Uterus (tissue), 4 donors: ENCODE data around the gene CDC42BPA. TPM values are rescaled to one million over a fixed set of nuclear protein-coding genes. Genes with fewer than 3 reads are reported as not detected.
A peak's percentile ranks its signal among the peaks of the same experiment; 100 is the strongest.

Experiments
- DNase-seq, 2 donors: peaks; one replicate each; pipeline ENCODE4 v3.0.0-alpha.2; 2019 to 2020
- H3K27ac ChIP-seq, 2 donors: fragments of 200-600 bp; sonication (generic); 1 replicate in 1 of 2; 2 replicates in 1 of 2; pipeline ENCODE4 v1.5.1; 2016 to 2018
- H3K27me3 ChIP-seq, 2 donors: fragments of 200-600 bp; sonication (generic); one replicate each; pipeline ENCODE4 v1.5.1; 2018 to 2019; ENCODE audit warnings: control low read depth in 1 of 2
- H3K36me3 ChIP-seq, 2 donors: fragments of 200-600 bp; sonication (generic); one replicate each; pipeline ENCODE4 v1.5.1; 2019; ENCODE audit warnings: control low read depth in 1 of 2
- H3K4me1 ChIP-seq, 2 donors: fragments of 200-600 bp; sonication (generic); one replicate each; pipeline ENCODE4 v1.5.1; 2018 to 2019; ENCODE audit warnings: control low read depth in 1 of 2
- H3K4me3 ChIP-seq, 2 donors: fragments of 200-600 bp; sonication (generic); 1 replicate in 1 of 2; 2 replicates in 1 of 2; pipeline ENCODE4 v1.5.1; 2018 to 2019; ENCODE audit warnings: mild to moderate bottlenecking in 1 of 2
- H3K9me3 ChIP-seq, 2 donors: fragments of 200-600 bp; sonication (generic); one replicate each; pipeline ENCODE4 v1.5.1; 2019; ENCODE audit warnings: control low read depth in 1 of 2
- POLR2A ChIP-seq, 2 donors: fragments of 450-650 bp; IDR thresholded peaks; one replicate each; pipeline ENCODE4 v1.6.1; 2016; ENCODE audit warnings: antibody characterized with exemption in 2 of 2, mild to moderate bottlenecking in 1 of 2, moderate library complexity in 1 of 2
- intact Hi-C: fragments of 100-400 bp; cut with DNase I; formaldehyde crosslinking; loops from one replicate; pipeline ENCODE4 v1.15.1; 2023; ENCODE audit warnings: low total_unique reads
- total RNA-seq, 4 donors: library from RNA; depleted of rRNA in 3 of 4; stranded (reverse); fragments of >200 nt in 3 of 4; gene quantifications; one replicate each; pipeline versions ENCODE4 v1.1.0 to v1.2.4, GENCODE V29; 2014 to 2023
- TF ChIP-seq, protein P1 (sequence below), 4 experiments: fragments of 200-600 bp in 2 of 4; fragments of 450-650 bp in 2 of 4; sonication (generic) in 2 of 4; IDR thresholded peaks; one replicate each; pipeline ENCODE4 v1.5.1; 2016 to 2019; ENCODE audit warnings: antibody characterized with exemption in 4 of 4, mild to moderate bottlenecking in 2 of 4, moderate library complexity in 1 of 4
- donor health status: DM: yes; HTN: yes; CAD: no.

Gene CDC42BPA
- total RNA-seq, 4 donors from 2014 or later = 32.9 to 116 (median 55.2) TPM

DNA sequence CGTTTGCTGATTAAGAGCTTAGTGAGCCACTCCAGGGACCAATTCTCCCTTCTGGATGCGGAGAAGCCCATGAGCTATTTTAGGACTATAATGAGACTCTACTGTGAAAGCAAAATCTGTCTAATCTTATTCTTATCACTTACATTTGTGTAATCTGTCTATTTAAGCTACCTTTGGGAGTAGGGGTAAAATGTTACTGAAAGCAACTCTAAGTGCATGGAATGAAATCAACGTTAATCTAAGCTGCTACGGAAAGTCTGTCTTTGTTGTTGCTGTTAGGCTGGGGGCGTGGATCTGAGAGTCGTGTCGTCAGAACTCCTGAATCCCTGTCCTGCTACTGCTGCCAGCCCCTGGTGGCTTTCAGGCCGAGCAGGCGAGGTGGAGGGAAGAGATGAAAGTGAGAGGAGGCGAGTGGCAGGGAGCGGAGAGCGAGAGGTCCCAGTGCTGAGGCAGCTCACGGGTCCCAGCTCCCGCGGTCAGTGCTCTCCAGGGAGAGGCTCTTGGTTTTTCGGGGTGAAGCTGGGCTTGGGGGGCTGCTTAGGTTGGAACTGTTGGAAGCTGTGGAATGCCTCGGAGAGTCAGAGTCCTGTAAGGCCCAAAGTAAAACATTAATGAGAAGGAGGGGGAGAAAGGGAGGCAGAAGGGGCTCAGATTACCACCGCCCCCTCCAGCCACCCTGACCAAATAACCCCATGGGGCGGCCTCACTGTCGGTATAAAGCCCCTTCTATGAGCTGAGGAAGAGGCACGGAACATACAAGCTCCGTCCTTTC, 324.3 kb downstream of the CDC42BPA start:
- TF ChIP-seq, protein P1, sequence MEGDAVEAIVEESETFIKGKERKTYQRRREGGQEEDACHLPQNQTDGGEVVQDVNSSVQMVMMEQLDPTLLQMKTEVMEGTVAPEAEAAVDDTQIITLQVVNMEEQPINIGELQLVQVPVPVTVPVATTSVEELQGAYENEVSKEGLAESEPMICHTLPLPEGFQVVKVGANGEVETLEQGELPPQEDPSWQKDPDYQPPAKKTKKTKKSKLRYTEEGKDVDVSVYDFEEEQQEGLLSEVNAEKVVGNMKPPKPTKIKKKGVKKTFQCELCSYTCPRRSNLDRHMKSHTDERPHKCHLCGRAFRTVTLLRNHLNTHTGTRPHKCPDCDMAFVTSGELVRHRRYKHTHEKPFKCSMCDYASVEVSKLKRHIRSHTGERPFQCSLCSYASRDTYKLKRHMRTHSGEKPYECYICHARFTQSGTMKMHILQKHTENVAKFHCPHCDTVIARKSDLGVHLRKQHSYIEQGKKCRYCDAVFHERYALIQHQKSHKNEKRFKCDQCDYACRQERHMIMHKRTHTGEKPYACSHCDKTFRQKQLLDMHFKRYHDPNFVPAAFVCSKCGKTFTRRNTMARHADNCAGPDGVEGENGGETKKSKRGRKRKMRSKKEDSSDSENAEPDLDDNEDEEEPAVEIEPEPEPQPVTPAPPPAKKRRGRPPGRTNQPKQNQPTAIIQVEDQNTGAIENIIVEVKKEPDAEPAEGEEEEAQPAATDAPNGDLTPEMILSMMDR (IDR thresholded peaks at IDR 0.05) = no peak
- TF ChIP-seq POLR2A (IDR thresholded peaks at IDR 0.05) = no peak
- Histone ChIP-seq H3K27me3 (no peaks in the 10 kb centered on the region), H3K27ac (no peak overlapping the region), H3K4me1 (no peaks in the 10 kb centered on the region), H3K4me3 (no peak overlapping the region), H3K9me3 (no peaks in the 10 kb centered on the region), H3K36me3 (no peaks in the 10 kb centered on the region)
- intact Hi-C loops = no loop called here
- no peak for DNase-seq

DNA sequence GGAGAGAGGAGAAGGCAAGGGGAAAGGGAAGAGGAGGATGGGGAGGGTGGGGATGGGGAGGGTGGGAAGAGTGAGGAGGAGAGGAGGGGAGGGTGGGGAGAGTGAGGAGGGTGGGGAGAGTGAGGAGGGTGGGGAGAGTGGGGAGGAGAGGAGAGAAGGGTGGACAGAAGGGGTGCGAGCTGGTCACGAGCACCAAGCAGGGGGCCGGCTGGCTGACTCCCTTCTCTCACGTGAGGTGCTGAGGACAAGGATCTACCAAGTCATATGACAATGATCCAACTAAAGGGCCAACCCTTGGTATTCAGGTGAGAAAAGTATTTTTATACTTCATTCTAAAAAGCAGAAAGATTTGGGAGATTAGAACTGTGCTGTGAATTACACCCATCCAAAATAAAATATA, 326.4 kb downstream of the CDC42BPA start:
- intact Hi-C loops = no loop called here
- H3K36me3 ChIP-seq = no peaks in the 10 kb centered on the region
- no peak for DNase-seq
- H3K27me3 ChIP-seq = no peaks in the 10 kb centered on the region
- no peak overlapping the region for H3K27ac ChIP-seq
- H3K4me1 ChIP-seq = no peaks in the 10 kb centered on the region
- H3K9me3 ChIP-seq = no peaks in the 10 kb centered on the region
- no peak for TF ChIP-seq POLR2A (IDR thresholded peaks at IDR 0.05)
- TF ChIP-seq, protein P1 (IDR thresholded peaks at IDR 0.05) = no peak
- no peak overlapping the region for H3K4me3 ChIP-seq

DNA sequence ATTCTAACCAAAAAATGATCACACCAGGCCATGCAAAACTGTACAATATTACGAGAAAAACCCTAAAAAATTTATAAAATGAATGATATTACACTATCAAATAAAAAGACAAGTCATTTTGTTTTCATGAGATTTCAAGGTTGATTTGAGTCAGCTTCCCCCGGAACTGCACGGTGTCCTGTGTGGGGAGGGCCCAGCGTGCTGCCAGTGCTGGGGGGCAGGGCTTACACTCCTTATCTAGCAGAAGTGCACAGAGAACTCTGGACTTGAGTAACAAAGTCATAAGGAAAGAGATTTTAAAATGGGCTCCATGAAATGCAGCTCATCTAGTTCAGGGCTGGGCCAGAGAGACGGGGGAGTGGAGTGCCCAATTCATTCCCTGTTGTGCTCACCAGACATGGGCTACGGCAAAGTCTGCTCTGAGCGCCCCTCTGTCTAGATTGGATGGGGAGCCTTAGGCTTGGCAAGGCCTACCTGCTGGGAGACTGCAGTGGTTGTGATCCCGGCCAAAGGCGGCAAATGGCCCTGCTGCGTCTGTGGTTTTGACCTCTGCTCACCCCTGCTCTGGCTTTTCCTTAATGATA, 328.1 kb downstream of the CDC42BPA start:
- no peaks in the 10 kb centered on the region for H3K36me3 ChIP-seq
- H3K27me3 ChIP-seq = no peaks in the 10 kb centered on the region
- intact Hi-C loops = no loop called here
- H3K4me3 ChIP-seq = no peak overlapping the region
- no peak for TF ChIP-seq POLR2A (IDR thresholded peaks at IDR 0.05)
- TF ChIP-seq, protein P1 (IDR thresholded peaks at IDR 0.05) = no peak
- H3K27ac ChIP-seq = peak overlapping the region; percentile 43 to 56
- H3K4me1 ChIP-seq = no peaks in the 10 kb centered on the region
- no peaks in the 10 kb centered on the region for H3K9me3 ChIP-seq
- DNase-seq = no peak

DNA sequence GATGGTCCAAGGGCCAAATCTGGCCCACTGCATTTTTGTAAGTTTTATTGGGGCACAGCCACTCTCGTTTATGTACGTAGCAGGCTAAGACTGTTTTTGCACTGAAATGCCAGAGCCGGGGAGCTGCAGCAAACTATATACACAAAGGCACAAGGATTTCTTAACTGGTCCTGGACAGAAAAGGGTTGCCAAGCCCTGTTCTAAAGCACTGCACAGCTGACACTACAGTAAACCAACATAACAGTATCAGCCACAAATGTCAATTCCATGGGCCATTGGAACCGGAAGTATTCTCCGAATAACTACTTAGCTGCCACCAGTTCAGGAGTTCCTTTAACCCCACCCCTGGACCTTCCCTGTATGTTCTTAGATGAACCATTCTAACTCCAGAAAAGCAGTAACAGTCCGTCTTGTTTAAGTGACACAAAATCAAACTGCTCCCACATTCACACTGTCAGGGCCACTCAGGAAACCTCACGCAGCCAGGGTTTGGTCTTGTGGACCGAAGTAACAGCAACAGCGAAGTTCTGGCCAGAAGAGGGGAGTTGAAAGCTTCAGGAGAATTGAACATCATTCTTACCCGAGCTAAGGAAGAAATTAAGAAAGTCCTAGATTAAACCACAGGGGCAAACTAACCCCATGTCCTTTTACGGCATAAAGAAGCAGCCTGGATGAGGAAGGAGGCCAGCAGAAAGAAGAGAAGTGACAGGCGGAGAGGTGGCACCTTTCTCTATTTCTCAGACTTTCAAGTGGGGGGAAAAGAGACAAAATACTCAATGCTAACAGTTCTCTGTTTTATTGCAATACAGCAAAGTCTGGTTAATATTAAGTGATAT, 329.0 kb downstream of the CDC42BPA start:
- Histone ChIP-seq H3K4me1 (no peaks in the 10 kb centered on the region), H3K27ac (peak overlapping the region; percentile 43 to 56), H3K36me3 (no peaks in the 10 kb centered on the region), H3K27me3 (no peaks in the 10 kb centered on the region), H3K4me3 (no peak overlapping the region), H3K9me3 (no peaks in the 10 kb centered on the region)
- no peak for DNase-seq
- no peak for TF ChIP-seq POLR2A (IDR thresholded peaks at IDR 0.05)
- TF ChIP-seq, protein P1 (IDR thresholded peaks at IDR 0.05) = no peak
- intact Hi-C loops = no loop called here

DNA sequence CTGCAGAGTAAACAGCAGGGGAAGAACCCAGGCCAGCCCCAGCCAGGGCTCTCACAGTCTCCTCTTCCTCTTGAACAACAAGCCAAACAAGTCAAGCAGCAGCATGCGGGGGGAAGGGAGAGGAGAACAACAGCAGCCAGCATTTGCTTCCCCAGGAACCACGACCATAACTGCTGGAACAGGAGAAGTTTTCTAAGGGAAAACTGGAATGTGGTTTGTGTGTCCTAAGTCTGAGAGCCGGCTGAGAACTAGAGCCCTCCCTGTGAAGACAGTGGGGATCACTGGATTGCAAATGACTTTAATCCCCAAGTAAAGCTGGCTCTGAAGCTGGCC, 330.0 kb downstream of the CDC42BPA start:
- Histone ChIP-seq H3K4me3 (no peak overlapping the region), H3K4me1 (no peaks in the 10 kb centered on the region), H3K27me3 (no peaks in the 10 kb centered on the region), H3K9me3 (no peaks in the 10 kb centered on the region), H3K36me3 (no peaks in the 10 kb centered on the region), H3K27ac (peak overlapping the region in 1 of 2 donors; percentile 43)
- intact Hi-C loops = no loop called here
- TF ChIP-seq, protein P1 (IDR thresholded peaks at IDR 0.05) = no peak
- no peak for TF ChIP-seq POLR2A (IDR thresholded peaks at IDR 0.05)
- DNase-seq = no peak
